T-helper 2 cell treated with Interferon-gamma antibody and Interleukin-4, amounts not matched to agents 5 μg/mL and 100 μg/mL, for 36 hours (primary cell): Measurements from ENCODE around the gene PLEKHA6.

ENCODE experiments used
- DNase-seq: peaks from one replicate; pipeline ENCODE4 v3.0.0; 2021; ENCODE audit warnings: low spot score
- H3K27ac Mint-ChIP-seq: one replicate; pipeline ENCODE4 v1.8.0; 2021; ENCODE audit warnings: mild to moderate bottlenecking, mixed read lengths
- H3K27me3 Mint-ChIP-seq: one replicate; pipeline ENCODE4 v1.8.0; 2021; ENCODE audit warnings: low read depth, mixed read lengths
- H3K36me3 Mint-ChIP-seq: one replicate; pipeline ENCODE4 v1.8.0; 2021; ENCODE audit warnings: low read depth, mixed read lengths
- H3K4me1 Mint-ChIP-seq: one replicate; pipeline ENCODE4 v1.8.0; 2021; ENCODE audit warnings: low read depth, mixed read lengths
- H3K4me3 Mint-ChIP-seq: one replicate; pipeline ENCODE4 v1.8.0; 2022; ENCODE audit warnings: mild to moderate bottlenecking, moderate library complexity, mixed read lengths
- H3K9me3 Mint-ChIP-seq: one replicate; pipeline ENCODE4 v1.8.0; 2021; ENCODE audit warnings: mixed read lengths

PLEKHA6 gene

GRCh38 chr1:204180133-204180532, 179.6 kb downstream of the PLEKHA6 start:
- no peak for DNase-seq
- Mint-ChIP-seq H3K9me3 (no peaks in the 10 kb centered on the region), H3K27me3 (peaks cover 9% of the 10 kb centered on the region), H3K4me1 (no peaks in the 10 kb centered on the region), H3K36me3 (no peaks in the 10 kb centered on the region), H3K4me3 (no peak overlapping the region), H3K27ac (no peak overlapping the region)

GRCh38 chr1:204178487-204179281, 181.0 kb downstream of the PLEKHA6 start:
- no peak overlapping the region for H3K27ac Mint-ChIP-seq
- peaks cover 1% of the 10 kb centered on the region for H3K9me3 Mint-ChIP-seq
- no peak overlapping the region for H3K4me3 Mint-ChIP-seq
- peaks cover 5% of the 10 kb centered on the region for H3K27me3 Mint-ChIP-seq
- no peaks in the 10 kb centered on the region for H3K36me3 Mint-ChIP-seq
- DNase-seq = no peak
- no peaks in the 10 kb centered on the region for H3K4me1 Mint-ChIP-seq

- peaks cover 2% of the 10 kb centered on the region for H3K27me3 Mint-ChIP-seq
- H3K9me3 Mint-ChIP-seq = peaks cover 6% of the 10 kb centered on the region
- H3K4me3 Mint-ChIP-seq = no peak overlapping the region
- no peaks in the 10 kb centered on the region for H3K4me1 Mint-ChIP-seq
- DNase-seq = no peak
- no peaks in the 10 kb centered on the region for H3K36me3 Mint-ChIP-seq
- no peak overlapping the region for H3K27ac Mint-ChIP-seq
These were observed 182.6 kb downstream of the PLEKHA6 start for GRCh38 chr1:204177133-204177532.

- Mint-ChIP-seq H3K9me3 (peaks cover 15% of the 10 kb centered on the region), H3K4me1 (no peaks in the 10 kb centered on the region), H3K36me3 (no peaks in the 10 kb centered on the region), H3K4me3 (no peak overlapping the region), H3K27me3 (peaks cover 2% of the 10 kb centered on the region), H3K27ac (no peak overlapping the region)
- DNase-seq = no peak
These were observed 183.7 kb downstream of the PLEKHA6 start for GRCh38 chr1:204176049-204176448.

GRCh38 chr1:204174958-204175357, 184.8 kb downstream of the PLEKHA6 start:
- Mint-ChIP-seq H3K36me3 (no peaks in the 10 kb centered on the region), H3K4me3 (no peak overlapping the region), H3K27ac (no peak overlapping the region), H3K9me3 (peaks cover 25% of the 10 kb centered on the region), H3K4me1 (no peaks in the 10 kb centered on the region), H3K27me3 (peaks cover 2% of the 10 kb centered on the region)
- no peak for DNase-seq

GRCh38 chr1:204172404-204173029, 187.2 kb downstream of the PLEKHA6 start:
- no peak for DNase-seq
- no peaks in the 10 kb centered on the region for H3K4me1 Mint-ChIP-seq
- no peak overlapping the region for H3K4me3 Mint-ChIP-seq
- H3K36me3 Mint-ChIP-seq = no peaks in the 10 kb centered on the region
- peaks cover 44% of the 10 kb centered on the region for H3K9me3 Mint-ChIP-seq
- no peak overlapping the region for H3K27ac Mint-ChIP-seq
- no peaks in the 10 kb centered on the region for H3K27me3 Mint-ChIP-seq

GRCh38 chr1:204171751-204172178, 188.0 kb downstream of the PLEKHA6 start:
- no peaks in the 10 kb centered on the region for H3K36me3 Mint-ChIP-seq
- DNase-seq = no peak
- no peaks in the 10 kb centered on the region for H3K27me3 Mint-ChIP-seq
- no peak overlapping the region for H3K4me3 Mint-ChIP-seq
- no peaks in the 10 kb centered on the region for H3K4me1 Mint-ChIP-seq
- H3K27ac Mint-ChIP-seq = no peak overlapping the region
- H3K9me3 Mint-ChIP-seq = peaks cover 50% of the 10 kb centered on the region

GRCh38 chr1:204170494-204171155, 189.1 kb downstream of the PLEKHA6 start:
- H3K27me3 Mint-ChIP-seq = no peaks in the 10 kb centered on the region
- H3K27ac Mint-ChIP-seq = no peak overlapping the region
- H3K4me3 Mint-ChIP-seq = no peak overlapping the region
- no peak for DNase-seq
- no peaks in the 10 kb centered on the region for H3K36me3 Mint-ChIP-seq
- peaks cover 50% of the 10 kb centered on the region for H3K9me3 Mint-ChIP-seq
- H3K4me1 Mint-ChIP-seq = no peaks in the 10 kb centered on the region

GRCh38 chr1:204169858-204170257, 189.9 kb downstream of the PLEKHA6 start:
- no peaks in the 10 kb centered on the region for H3K4me1 Mint-ChIP-seq
- no peak overlapping the region for H3K4me3 Mint-ChIP-seq
- peaks cover 50% of the 10 kb centered on the region for H3K9me3 Mint-ChIP-seq

More at GRCh38 chr1:204169858-204170257, 189.9 kb downstream of the PLEKHA6 start:
- no peaks in the 10 kb centered on the region for H3K36me3 Mint-ChIP-seq
- no peak overlapping the region for H3K27ac Mint-ChIP-seq
- no peaks in the 10 kb centered on the region for H3K27me3 Mint-ChIP-seq
- no peak for DNase-seq
